HepG2 (cell line): Measurements from ENCODE around the gene GNB3. TPM values are rescaled to one million over a fixed set of nuclear protein-coding genes. Genes with fewer than 3 reads are reported as not detected.

Experiments
- ARHGAP35 ChIP-seq: sonication (generic); formaldehyde crosslinking; IDR thresholded peaks from 2 replicates; pipeline ENCODE4 v1.9.0; 2022; ENCODE audit warnings: mild to moderate bottlenecking, inconsistent platforms, moderate library complexity, missing genetic modification reagents, borderline replicate concordance
- CAMTA2 ChIP-seq: sonication (generic); formaldehyde crosslinking; IDR thresholded peaks from 2 replicates; pipeline ENCODE4 v1.4.0; 2020; ENCODE audit warnings: mild to moderate bottlenecking, missing genetic modification reagents, borderline replicate concordance
- ELK4 ChIP-seq: sonication (generic); formaldehyde crosslinking; IDR thresholded peaks from 2 replicates; pipeline ENCODE4 v1.9.0; 2021; ENCODE audit warnings: missing genetic modification reagents, borderline replicate concordance
- SIX4 ChIP-seq: sonication (generic); formaldehyde crosslinking; IDR thresholded peaks from 2 replicates; pipeline ENCODE4 v1.4.0; 2020; ENCODE audit warnings: missing genetic modification reagents
- STAT6 ChIP-seq: sonication (generic); formaldehyde crosslinking; IDR thresholded peaks from 2 replicates; pipeline ENCODE4 v1.4.0; 2020; ENCODE audit warnings: missing genetic modification reagents, mild to moderate bottlenecking, borderline replicate concordance
- SYNCRIP ChIP-seq: fragments of 200-400 bp; formaldehyde crosslinking; IDR thresholded peaks from 2 replicates; pipeline ENCODE4 v1.6.1; 2018; ENCODE audit warnings: mild to moderate bottlenecking, low read depth, low read length; ENCODE audit not compliant: insufficient read depth
- TFDP2 ChIP-seq: sonication (generic); formaldehyde crosslinking; IDR thresholded peaks from 2 replicates; pipeline ENCODE4 v1.4.0; 2020; ENCODE audit warnings: missing genetic modification reagents
- THYN1 ChIP-seq: sonication (generic); formaldehyde crosslinking; IDR thresholded peaks from 2 replicates; pipeline ENCODE4 v1.8.1; 2023; ENCODE audit warnings: low read depth, mild to moderate bottlenecking, moderate library complexity, missing genetic modification reagents, borderline replicate concordance
- ZBED4 ChIP-seq: sonication (generic); formaldehyde crosslinking; IDR thresholded peaks from 2 replicates; pipeline ENCODE4 v1.4.0; 2020; ENCODE audit warnings: missing genetic modification reagents, borderline replicate concordance
- ZFX ChIP-seq: sonication (generic); formaldehyde crosslinking; IDR thresholded peaks from 2 replicates; pipeline ENCODE4 v1.4.0; 2020; ENCODE audit warnings: mild to moderate bottlenecking, low read depth, missing genetic modification reagents, moderate library complexity
- ZNF17 ChIP-seq: sonication (generic); formaldehyde crosslinking; IDR thresholded peaks from 2 replicates; pipeline ENCODE4 v1.5.0; 2020; ENCODE audit warnings: mild to moderate bottlenecking, missing genetic modification reagents
- ZNF792 ChIP-seq: IDR thresholded peaks from 2 replicates; pipeline ENCODE4 v1.6.1; 2016
- ZSCAN25 ChIP-seq: sonication (generic); formaldehyde crosslinking; IDR thresholded peaks from 2 replicates; pipeline ENCODE4 v1.8.0; 2022; ENCODE audit warnings: mild to moderate bottlenecking, missing genetic modification reagents
- polyA plus RNA-seq, 8 experiments: library from polyadenylated mRNA; depleted of rRNA in 3 of 8; stranded (reverse) in 7 of 8; unstranded in 1 of 8; fragments of >200 nt; fragmentation: Illumina TruSeq in 4 of 8; extraction: Trizol in 4 of 8; gene quantifications; 2 replicates each; pipeline versions ENCODE4 v1.2.1 to v1.2.3, GENCODE V29; 2011 to 2016; ENCODE audit warnings: low read depth in 4 of 8, missing spikeins in 1 of 8, mixed read lengths in 1 of 8; ENCODE audit not compliant: insufficient read depth in 1 of 8
- total RNA-seq, 5 experiments: library from RNA; depleted of rRNA; stranded (reverse); fragments of >200 nt; fragmentation: Illumina TruSeq; extraction: Trizol; gene quantifications; 2 replicates each; pipeline ENCODE4 v1.2.3, GENCODE V29; 2016; ENCODE audit warnings: low read depth in 1 of 5
- TF ChIP-seq, protein P1 (sequence below): sonication (generic); formaldehyde crosslinking; IDR thresholded peaks from 2 replicates; pipeline ENCODE4 v1.4.0; 2020; ENCODE audit warnings: missing genetic modification reagents, borderline replicate concordance

The GNB3 gene
- total and polyA plus RNA-seq, 2 of the 13 experiments (the other 11 are each of a cell fraction or from before 2014, with no cell fraction given) = 1.3 to 3.6 TPM

- no peak; the same call in 1 of the 2 replicates for TF ChIP-seq ZBED4 (CRISPR knock-in tag)
- TF ChIP-seq STAT6 (CRISPR knock-in tag) = no peak
- no peak for TF ChIP-seq SYNCRIP
- peak; percentile 47; the same call in 1 of the 2 replicates for TF ChIP-seq TFDP2
- TF ChIP-seq ARHGAP35 (CRISPR knock-in tag) = no peak
- peak; percentile 59 for TF ChIP-seq ZFX
- no peak for TF ChIP-seq THYN1
- TF ChIP-seq ZNF17 (CRISPR knock-in tag) = no peak
- TF ChIP-seq ZSCAN25 (CRISPR knock-in tag) = peak; percentile 34; the same call in 1 of the 2 replicates
- TF ChIP-seq SIX4 (CRISPR knock-in tag) = no peak
- no peak; the same call in 1 of the 2 replicates for TF ChIP-seq CAMTA2 (CRISPR knock-in tag)
- no peak for TF ChIP-seq ELK4 (CRISPR knock-in tag)
- TF ChIP-seq, protein P1, sequence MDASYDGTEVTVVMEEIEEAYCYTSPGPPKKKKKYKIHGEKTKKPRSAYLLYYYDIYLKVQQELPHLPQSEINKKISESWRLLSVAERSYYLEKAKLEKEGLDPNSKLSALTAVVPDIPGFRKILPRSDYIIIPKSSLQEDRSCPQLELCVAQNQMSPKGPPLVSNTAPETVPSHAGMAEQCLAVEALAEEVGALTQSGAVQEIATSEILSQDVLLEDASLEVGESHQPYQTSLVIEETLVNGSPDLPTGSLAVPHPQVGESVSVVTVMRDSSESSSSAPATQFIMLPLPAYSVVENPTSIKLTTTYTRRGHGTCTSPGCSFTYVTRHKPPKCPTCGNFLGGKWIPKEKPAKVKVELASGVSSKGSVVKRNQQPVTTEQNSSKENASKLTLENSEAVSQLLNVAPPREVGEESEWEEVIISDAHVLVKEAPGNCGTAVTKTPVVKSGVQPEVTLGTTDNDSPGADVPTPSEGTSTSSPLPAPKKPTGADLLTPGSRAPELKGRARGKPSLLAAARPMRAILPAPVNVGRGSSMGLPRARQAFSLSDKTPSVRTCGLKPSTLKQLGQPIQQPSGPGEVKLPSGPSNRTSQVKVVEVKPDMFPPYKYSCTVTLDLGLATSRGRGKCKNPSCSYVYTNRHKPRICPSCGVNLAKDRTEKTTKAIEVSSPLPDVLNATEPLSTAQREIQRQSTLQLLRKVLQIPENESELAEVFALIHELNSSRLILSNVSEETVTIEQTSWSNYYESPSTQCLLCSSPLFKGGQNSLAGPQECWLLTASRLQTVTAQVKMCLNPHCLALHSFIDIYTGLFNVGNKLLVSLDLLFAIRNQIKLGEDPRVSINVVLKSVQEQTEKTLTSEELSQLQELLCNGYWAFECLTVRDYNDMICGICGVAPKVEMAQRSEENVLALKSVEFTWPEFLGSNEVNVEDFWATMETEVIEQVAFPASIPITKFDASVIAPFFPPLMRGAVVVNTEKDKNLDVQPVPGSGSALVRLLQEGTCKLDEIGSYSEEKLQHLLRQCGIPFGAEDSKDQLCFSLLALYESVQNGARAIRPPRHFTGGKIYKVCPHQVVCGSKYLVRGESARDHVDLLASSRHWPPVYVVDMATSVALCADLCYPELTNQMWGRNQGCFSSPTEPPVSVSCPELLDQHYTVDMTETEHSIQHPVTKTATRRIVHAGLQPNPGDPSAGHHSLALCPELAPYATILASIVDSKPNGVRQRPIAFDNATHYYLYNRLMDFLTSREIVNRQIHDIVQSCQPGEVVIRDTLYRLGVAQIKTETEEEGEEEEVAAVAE (CRISPR knock-in tag) = peak; percentile 72; the same call in 1 of the 2 replicates
- TF ChIP-seq ZNF792 (CRISPR knock-in tag) = peak; percentile 82
These were observed 26.9 kb downstream of the GNB3 start, which contains the start of gene TPI1 (continued) for GRCh38 chr12:6867413-6868210.
